Measurements from ENCODE around the gene ERC1.

ERC1 gene

DNA sequence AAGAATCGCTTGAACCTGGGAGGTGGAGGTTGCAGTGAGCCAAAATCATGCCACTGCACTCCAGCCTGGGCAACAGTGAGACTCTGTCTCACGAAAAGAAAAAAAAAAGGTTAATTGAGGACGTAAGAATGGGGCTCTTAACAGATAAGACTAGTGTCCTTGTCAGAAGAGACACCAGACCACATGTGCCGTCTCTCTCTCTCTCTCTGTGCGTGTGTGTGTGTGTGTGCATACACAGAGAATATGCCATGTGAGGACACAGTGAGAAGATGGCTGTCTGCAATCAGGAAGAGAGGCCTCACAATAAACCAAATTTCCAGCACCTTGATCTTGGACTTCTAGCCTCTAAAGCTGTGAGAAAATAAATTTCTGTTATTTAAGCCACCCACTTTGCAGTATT, 11.7 kb upstream of the ERC1 start:
- no peak overlapping the region for H3K27ac ChIP-seq (ENCODE audit: extremely low read depth, low read depth, low read length)

DNA sequence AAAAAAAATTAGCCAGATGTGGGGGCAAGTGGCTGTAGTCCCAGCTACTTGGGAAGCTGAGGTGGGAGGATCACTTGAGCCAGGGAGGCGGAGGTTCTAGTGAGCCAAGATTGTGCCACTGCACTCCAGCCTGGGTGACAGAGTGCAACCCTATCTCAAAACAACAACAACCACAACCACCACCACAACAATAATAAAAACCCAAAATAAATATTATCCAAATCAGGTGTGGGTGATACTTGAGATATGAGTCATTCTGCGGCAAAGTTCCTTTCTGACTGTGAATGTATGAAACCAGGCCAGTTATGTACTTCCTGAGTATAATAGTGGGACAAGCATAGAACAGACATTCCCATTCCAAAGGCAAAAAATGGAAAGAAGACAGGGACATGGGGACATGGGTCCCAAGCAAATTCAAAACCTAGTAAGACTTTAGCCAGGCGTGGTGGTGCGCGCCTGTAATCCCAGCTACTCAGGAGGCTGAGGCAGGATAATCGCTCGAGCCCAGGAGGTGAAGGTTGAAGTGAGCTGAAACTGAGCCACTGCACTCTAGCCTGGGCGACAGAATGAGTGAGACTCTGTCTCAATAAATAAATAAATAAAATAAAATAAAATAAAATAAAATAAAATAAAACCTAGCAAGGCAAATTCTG, 9.7 kb upstream of the ERC1 start:
- Histone ChIP-seq H3K4me1 (ENCODE audit: control insufficient read depth, insufficient read depth, low read length) (no peaks in the 10 kb centered on the region), H3K4me3 (ENCODE audit: low read depth, low read length) (no peak overlapping the region), H3K27ac (ENCODE audit: extremely low read depth, low read depth, low read length) (no peak overlapping the region), H3K36me3 (ENCODE audit: control insufficient read depth in 2 of 2, insufficient read depth in 1 of 2, low read length in 2 of 2) (peaks cover 0 to 2% of the 10 kb centered on the region in 2 experiments; a peak in 1 of 3 replicates), H3K9me3 (ENCODE audit: control insufficient read depth, insufficient read depth, low read depth, low read length) (no peaks in the 10 kb centered on the region)
- CTCF ChIA-PET: no interaction called here
- TF ChIP-seq ZFHX2 (tag by site-specific recombination; conservative IDR thresholded peaks at IDR 0.05) (peak; percentile 59), OSR2 (tag by site-specific recombination; IDR thresholded peaks at IDR 0.05) (peak; percentile 38; the same call in 1 of the 2 replicates), EGR2 (tag by site-specific recombination; IDR thresholded peaks at IDR 0.05; ENCODE audit: low read depth) (peak; percentile 67; the same call in 1 of the 2 replicates), ZNF660 (tag by site-specific recombination; IDR thresholded peaks at IDR 0.05) (no peak)
- TF ChIP-seq, protein P1, sequence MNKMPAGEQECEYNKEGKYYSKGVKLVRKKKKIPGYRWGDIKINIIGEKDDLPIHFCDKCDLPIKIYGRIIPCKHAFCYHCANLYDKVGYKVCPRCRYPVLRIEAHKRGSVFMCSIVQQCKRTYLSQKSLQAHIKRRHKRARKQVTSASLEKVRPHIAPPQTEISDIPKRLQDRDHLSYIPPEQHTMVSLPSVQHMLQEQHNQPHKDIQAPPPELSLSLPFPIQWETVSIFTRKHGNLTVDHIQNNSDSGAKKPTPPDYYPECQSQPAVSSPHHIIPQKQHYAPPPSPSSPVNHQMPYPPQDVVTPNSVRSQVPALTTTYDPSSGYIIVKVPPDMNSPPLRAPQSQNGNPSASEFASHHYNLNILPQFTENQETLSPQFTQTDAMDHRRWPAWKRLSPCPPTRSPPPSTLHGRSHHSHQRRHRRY (tag by site-specific recombination; IDR thresholded peaks at IDR 0.05): no peak
- POLR2A ChIA-PET: no interaction called here

More for the DNA sequence above, 11.7 kb upstream of the ERC1 start:
- TF ChIP-seq SP3 (tag by site-specific recombination; IDR thresholded peaks at IDR 0.05): no peak
- TF ChIP-seq GLI2 (tag by site-specific recombination; IDR thresholded peaks at IDR 0.05; ENCODE audit: borderline replicate concordance, low read depth): no peak
- TF ChIP-seq, protein P2, sequence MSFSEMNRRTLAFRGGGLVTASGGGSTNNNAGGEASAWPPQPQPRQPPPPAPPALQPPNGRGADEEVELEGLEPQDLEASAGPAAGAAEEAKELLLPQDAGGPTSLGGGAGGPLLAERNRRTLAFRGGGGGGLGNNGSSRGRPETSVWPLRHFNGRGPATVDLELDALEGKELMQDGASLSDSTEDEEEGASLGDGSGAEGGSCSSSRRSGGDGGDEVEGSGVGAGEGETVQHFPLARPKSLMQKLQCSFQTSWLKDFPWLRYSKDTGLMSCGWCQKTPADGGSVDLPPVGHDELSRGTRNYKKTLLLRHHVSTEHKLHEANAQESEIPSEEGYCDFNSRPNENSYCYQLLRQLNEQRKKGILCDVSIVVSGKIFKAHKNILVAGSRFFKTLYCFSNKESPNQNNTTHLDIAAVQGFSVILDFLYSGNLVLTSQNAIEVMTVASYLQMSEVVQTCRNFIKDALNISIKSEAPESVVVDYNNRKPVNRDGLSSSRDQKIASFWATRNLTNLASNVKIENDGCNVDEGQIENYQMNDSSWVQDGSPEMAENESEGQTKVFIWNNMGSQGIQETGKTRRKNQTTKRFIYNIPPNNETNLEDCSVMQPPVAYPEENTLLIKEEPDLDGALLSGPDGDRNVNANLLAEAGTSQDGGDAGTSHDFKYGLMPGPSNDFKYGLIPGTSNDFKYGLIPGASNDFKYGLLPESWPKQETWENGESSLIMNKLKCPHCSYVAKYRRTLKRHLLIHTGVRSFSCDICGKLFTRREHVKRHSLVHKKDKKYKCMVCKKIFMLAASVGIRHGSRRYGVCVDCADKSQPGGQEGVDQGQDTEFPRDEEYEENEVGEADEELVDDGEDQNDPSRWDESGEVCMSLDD (tag by site-specific recombination; IDR thresholded peaks at IDR 0.05): no peak
- TF ChIP-seq ZNF169 (tag by site-specific recombination; IDR thresholded peaks at IDR 0.05): no peak
- TF ChIP-seq ZNF555 (tag by site-specific recombination; conservative IDR thresholded peaks at IDR 0.05): no peak
- TF ChIP-seq, protein P3, sequence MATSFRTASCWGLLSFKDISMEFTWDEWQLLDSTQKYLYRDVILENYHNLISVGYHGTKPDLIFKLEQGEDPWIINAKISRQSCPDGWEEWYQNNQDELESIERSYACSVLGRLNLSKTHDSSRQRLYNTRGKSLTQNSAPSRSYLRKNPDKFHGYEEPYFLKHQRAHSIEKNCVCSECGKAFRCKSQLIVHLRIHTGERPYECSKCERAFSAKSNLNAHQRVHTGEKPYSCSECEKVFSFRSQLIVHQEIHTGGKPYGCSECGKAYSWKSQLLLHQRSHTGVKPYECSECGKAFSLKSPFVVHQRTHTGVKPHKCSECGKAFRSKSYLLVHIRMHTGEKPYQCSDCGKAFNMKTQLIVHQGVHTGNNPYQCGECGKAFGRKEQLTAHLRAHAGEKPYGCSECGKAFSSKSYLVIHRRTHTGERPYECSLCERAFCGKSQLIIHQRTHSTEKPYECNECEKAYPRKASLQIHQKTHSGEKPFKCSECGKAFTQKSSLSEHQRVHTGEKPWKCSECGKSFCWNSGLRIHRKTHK (tag by site-specific recombination; IDR thresholded peaks at IDR 0.05): no peak
- no peak for TF ChIP-seq OSR2 (tag by site-specific recombination; IDR thresholded peaks at IDR 0.05)
- no peak for TF ChIP-seq ZNF155 (tag by site-specific recombination; IDR thresholded peaks at IDR 0.05)
- TF ChIP-seq ZNF324 (tag by site-specific recombination; IDR thresholded peaks at IDR 0.05): no peak
- no peak for TF ChIP-seq MYNN (tag by site-specific recombination; IDR thresholded peaks at IDR 0.05; ENCODE audit: borderline replicate concordance)
- TF ChIP-seq, protein P4, sequence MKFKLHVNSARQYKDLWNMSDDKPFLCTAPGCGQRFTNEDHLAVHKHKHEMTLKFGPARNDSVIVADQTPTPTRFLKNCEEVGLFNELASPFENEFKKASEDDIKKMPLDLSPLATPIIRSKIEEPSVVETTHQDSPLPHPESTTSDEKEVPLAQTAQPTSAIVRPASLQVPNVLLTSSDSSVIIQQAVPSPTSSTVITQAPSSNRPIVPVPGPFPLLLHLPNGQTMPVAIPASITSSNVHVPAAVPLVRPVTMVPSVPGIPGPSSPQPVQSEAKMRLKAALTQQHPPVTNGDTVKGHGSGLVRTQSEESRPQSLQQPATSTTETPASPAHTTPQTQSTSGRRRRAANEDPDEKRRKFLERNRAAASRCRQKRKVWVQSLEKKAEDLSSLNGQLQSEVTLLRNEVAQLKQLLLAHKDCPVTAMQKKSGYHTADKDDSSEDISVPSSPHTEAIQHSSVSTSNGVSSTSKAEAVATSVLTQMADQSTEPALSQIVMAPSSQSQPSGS (tag by site-specific recombination; IDR thresholded peaks at IDR 0.05; ENCODE audit: low read depth): no peak
- TF ChIP-seq ZNF549 (tag by site-specific recombination; IDR thresholded peaks at IDR 0.05): no peak
- TF ChIP-seq ZNF121 (tag by site-specific recombination; IDR thresholded peaks at IDR 0.05): no peak
- TF ChIP-seq, protein P5, sequence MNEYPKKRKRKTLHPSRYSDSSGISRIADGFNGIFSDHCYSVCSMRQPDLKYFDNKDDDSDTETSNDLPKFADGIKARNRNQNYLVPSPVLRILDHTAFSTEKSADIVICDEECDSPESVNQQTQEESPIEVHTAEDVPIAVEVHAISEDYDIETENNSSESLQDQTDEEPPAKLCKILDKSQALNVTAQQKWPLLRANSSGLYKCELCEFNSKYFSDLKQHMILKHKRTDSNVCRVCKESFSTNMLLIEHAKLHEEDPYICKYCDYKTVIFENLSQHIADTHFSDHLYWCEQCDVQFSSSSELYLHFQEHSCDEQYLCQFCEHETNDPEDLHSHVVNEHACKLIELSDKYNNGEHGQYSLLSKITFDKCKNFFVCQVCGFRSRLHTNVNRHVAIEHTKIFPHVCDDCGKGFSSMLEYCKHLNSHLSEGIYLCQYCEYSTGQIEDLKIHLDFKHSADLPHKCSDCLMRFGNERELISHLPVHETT (tag by site-specific recombination; IDR thresholded peaks at IDR 0.05): no peak
- TF ChIP-seq ZBTB8A (tag by site-specific recombination; IDR thresholded peaks at IDR 0.05): no peak
- no peaks in the 10 kb centered on the region for H3K9me3 ChIP-seq (ENCODE audit: control insufficient read depth, insufficient read depth, low read depth, low read length)
- no peaks in the 10 kb centered on the region for H3K36me3 ChIP-seq (ENCODE audit: control insufficient read depth in 2 of 2, insufficient read depth in 1 of 2, low read length in 2 of 2)
- H3K4me3 ChIP-seq (ENCODE audit: low read depth, low read length): no peak overlapping the region
- no peaks in the 10 kb centered on the region for H3K4me1 ChIP-seq (ENCODE audit: control insufficient read depth, insufficient read depth, low read length)
- ChIA-PET CTCF (interaction anchor here (0.6 to 1.4 kb wide), 2 partner anchors 8 to 47 kb away, joined by 3 read pairs; no protein-coding TSS in a partner anchor), POLR2A (interaction anchor here (0.6 kb wide), 1 partner anchor 14 kb away, joined by 3 read pairs; no protein-coding TSS in a partner anchor)
